Measurements from ENCODE around the gene PSMD3. TPM values are rescaled to one million over a fixed set of nuclear protein-coding genes. Genes with fewer than 3 reads are reported as not detected.

The PSMD3 gene
- total and polyA plus RNA-seq, 4 donors: 56.2 to 105 (median 84.8) TPM

GRCh38 chr17:40027614-40028012 is 47.0 kb downstream of the PSMD3 start:
- H3K4me3 ChIP-seq: no peak overlapping the region
- peaks cover 0 to 19% (median 12%) of the 10 kb centered on the region in 5 donors for H3K4me1 ChIP-seq (ENCODE audit: control insufficient read depth in 5 of 5, insufficient read depth in 5 of 5, low read length in 5 of 5)
- H3K27me3 ChIP-seq (ENCODE audit: control insufficient read depth in 3 of 3, insufficient read depth in 3 of 3, low read length in 2 of 3): no peaks in the 10 kb centered on the region
- no peaks in the 10 kb centered on the region for H3K9me3 ChIP-seq (ENCODE audit: control insufficient read depth in 4 of 4, insufficient read depth in 3 of 4, low read length in 3 of 4)
- TF ChIP-seq, protein P1, sequence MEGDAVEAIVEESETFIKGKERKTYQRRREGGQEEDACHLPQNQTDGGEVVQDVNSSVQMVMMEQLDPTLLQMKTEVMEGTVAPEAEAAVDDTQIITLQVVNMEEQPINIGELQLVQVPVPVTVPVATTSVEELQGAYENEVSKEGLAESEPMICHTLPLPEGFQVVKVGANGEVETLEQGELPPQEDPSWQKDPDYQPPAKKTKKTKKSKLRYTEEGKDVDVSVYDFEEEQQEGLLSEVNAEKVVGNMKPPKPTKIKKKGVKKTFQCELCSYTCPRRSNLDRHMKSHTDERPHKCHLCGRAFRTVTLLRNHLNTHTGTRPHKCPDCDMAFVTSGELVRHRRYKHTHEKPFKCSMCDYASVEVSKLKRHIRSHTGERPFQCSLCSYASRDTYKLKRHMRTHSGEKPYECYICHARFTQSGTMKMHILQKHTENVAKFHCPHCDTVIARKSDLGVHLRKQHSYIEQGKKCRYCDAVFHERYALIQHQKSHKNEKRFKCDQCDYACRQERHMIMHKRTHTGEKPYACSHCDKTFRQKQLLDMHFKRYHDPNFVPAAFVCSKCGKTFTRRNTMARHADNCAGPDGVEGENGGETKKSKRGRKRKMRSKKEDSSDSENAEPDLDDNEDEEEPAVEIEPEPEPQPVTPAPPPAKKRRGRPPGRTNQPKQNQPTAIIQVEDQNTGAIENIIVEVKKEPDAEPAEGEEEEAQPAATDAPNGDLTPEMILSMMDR (IDR thresholded peaks at IDR 0.05; ENCODE audit: control extremely low read depth, extremely low read depth): no peak
- no peak overlapping the region for H3K9ac ChIP-seq (ENCODE audit: insufficient read depth in 1 of 2, low read length in 2 of 2)
- DNase-seq (no peak), ATAC-seq (ENCODE audit: insufficient read depth, low FRiP score) (no peak)
- H3K36me3 ChIP-seq (ENCODE audit: control insufficient read depth in 4 of 4, insufficient read depth in 4 of 4, low read length in 4 of 4): peaks cover 7 to 49% (median 43%) of the 10 kb centered on the region in 4 donors
- 86 to 89% methylated on average over 5 of the region's 5 CpGs for WGBS, 2 donors
- H3K27ac ChIP-seq (ENCODE audit: low read depth in 1 of 2, low read length in 1 of 2): no peak overlapping the region

DNA sequence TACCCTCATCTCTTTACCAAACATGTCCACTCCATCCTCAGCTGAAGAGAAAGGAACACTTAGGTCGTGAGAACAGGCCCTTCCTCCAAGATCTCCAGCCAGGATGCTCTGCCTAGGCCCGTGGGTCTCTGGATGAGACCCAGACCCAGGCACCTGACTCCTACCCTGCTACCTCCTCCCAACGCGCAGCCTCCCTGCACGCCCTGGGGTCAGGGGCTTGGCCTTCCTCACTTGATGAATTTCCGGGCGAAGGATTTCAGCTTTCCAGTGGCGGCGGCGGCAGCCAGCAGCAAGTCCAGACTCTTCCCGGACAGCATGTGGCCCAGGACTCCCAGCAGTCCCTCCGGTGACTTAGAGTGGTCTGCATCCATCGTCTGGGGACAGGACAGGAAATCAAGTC is 48.0 kb downstream of the PSMD3 start:
- Histone ChIP-seq H3K4me1 (ENCODE audit: control insufficient read depth in 5 of 5, insufficient read depth in 5 of 5, low read length in 5 of 5) (peaks cover 0 to 12% (median 3%) of the 10 kb centered on the region in 5 donors), H3K9ac (ENCODE audit: insufficient read depth in 1 of 2, low read length in 2 of 2) (no peak overlapping the region), H3K36me3 (ENCODE audit: control insufficient read depth in 4 of 4, insufficient read depth in 4 of 4, low read length in 4 of 4) (peaks cover 7 to 53% (median 47%) of the 10 kb centered on the region in 4 donors), H3K27ac (ENCODE audit: low read depth in 1 of 2, low read length in 1 of 2) (no peak overlapping the region), H3K9me3 (ENCODE audit: control insufficient read depth in 4 of 4, insufficient read depth in 3 of 4, low read length in 3 of 4) (no peaks in the 10 kb centered on the region), H3K27me3 (ENCODE audit: control insufficient read depth in 3 of 3, insufficient read depth in 3 of 3, low read length in 2 of 3) (no peaks in the 10 kb centered on the region), H3K4me3 (no peak overlapping the region)
- WGBS, 2 donors: 90 to 92% methylated on average over 13 of the region's 13 CpGs
- DNase-seq: no peak
- ATAC-seq (ENCODE audit: insufficient read depth, low FRiP score): no peak
- TF ChIP-seq, protein P1 (IDR thresholded peaks at IDR 0.05; ENCODE audit: control extremely low read depth, extremely low read depth): no peak

DNA sequence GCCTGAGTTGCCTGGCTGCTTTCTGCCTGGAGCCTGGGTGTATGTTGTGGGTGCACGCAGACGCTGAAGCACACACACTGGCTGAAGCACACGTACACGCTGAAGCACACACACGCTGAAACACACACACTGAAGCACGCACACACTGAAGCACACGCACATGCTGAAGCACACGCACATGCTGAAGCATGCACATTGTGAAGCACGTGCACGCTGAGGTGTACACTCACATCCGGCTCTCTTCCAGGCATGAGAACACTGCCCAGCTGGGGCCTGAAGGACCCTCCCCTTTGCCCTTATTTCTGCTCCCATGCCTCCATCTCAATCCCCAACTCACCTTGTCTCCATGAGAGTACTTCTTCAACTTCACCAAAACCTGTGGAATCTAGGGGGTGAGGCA is 51.1 kb downstream of the PSMD3 start:
- TF ChIP-seq, protein P1 (IDR thresholded peaks at IDR 0.05; ENCODE audit: control extremely low read depth, extremely low read depth): no peak
- ATAC-seq (ENCODE audit: insufficient read depth, low FRiP score) (no peak), DNase-seq (no peak)
- Histone ChIP-seq H3K27me3 (ENCODE audit: control insufficient read depth in 3 of 3, insufficient read depth in 3 of 3, low read length in 2 of 3) (no peaks in the 10 kb centered on the region), H3K27ac (ENCODE audit: low read depth in 1 of 2, low read length in 1 of 2) (no peak overlapping the region), H3K4me3 (no peak overlapping the region), H3K4me1 (ENCODE audit: control insufficient read depth in 5 of 5, insufficient read depth in 5 of 5, low read length in 5 of 5) (peaks cover 0 to 5% (median 0%) of the 10 kb centered on the region in 5 donors), H3K9me3 (ENCODE audit: control insufficient read depth in 4 of 4, insufficient read depth in 3 of 4, low read length in 3 of 4) (no peaks in the 10 kb centered on the region), H3K9ac (ENCODE audit: insufficient read depth in 1 of 2, low read length in 2 of 2) (no peak overlapping the region), H3K36me3 (ENCODE audit: control insufficient read depth in 4 of 4, insufficient read depth in 4 of 4, low read length in 4 of 4) (peaks cover 3 to 61% (median 55%) of the 10 kb centered on the region in 4 donors)
- 97 to 98% methylated on average over 11 of the region's 11 CpGs for WGBS, 2 donors
